Mucosa of gallbladder (tissue), 1 donor: ENCODE data around the gene PUDP. TPM values are rescaled to one million over a fixed set of nuclear protein-coding genes. Genes with fewer than 3 reads are reported as not detected.
"Not testable (repeated sequence)": the region's sequence is repeated elsewhere in the genome, so short reads cannot be mapped to it uniquely, and the experiment has no call there.

ENCODE experiments used
- DNase-seq: peaks from one replicate; pipeline ENCODE4 v3.0.0-alpha.2; 2020; ENCODE audit warnings: low spot score
- total RNA-seq: library from RNA; stranded (reverse); gene quantifications from one replicate; pipeline ENCODE4 v1.2.1, GENCODE V29; 2021
- donor health status: DM: no; HTN: no; CAD: no.

The PUDP gene
- total RNA-seq, 1 donor from 2014 or later: 42.2 TPM

- DNase-seq: no peak
Observed at GRCh38 chrX:7109838-7110793, 37.8 kb downstream of the PUDP start.

- no peak for DNase-seq
Observed at GRCh38 chrX:7109049-7109531, 38.9 kb downstream of the PUDP start.

GRCh38 chrX:7108030-7108429 lies 39.9 kb downstream of the PUDP start:
- no peak for DNase-seq

GRCh38 chrX:7106649-7107048 lies 41.3 kb downstream of the PUDP start:
- DNase-seq: no peak

GRCh38 chrX:7102119-7102518 lies 45.8 kb downstream of the PUDP start:
- DNase-seq: no peak

- no peak for DNase-seq
Observed at GRCh38 chrX:7100022-7100421, 47.9 kb downstream of the PUDP start.

- not testable (repeated sequence) for DNase-seq
Observed at GRCh38 chrX:7095657-7096056, 52.3 kb downstream of the PUDP start.

- no peak for DNase-seq
Observed at GRCh38 chrX:7093305-7093704, 54.6 kb downstream of the PUDP start.

- DNase-seq: no peak
Observed at GRCh38 chrX:7092543-7092942, 55.4 kb downstream of the PUDP start.

GRCh38 chrX:7091923-7092322 lies 56.0 kb downstream of the PUDP start:
- no peak for DNase-seq

GRCh38 chrX:7090641-7091040 lies 57.3 kb downstream of the PUDP start:
- no peak for DNase-seq

GRCh38 chrX:7088968-7089615 lies 58.9 kb downstream of the PUDP start:
- no peak for DNase-seq

GRCh38 chrX:7086384-7086783 lies 61.6 kb downstream of the PUDP start:
- DNase-seq: no peak

GRCh38 chrX:7085879-7086278 lies 62.1 kb downstream of the PUDP start:
- no peak for DNase-seq

GRCh38 chrX:7084841-7085240 lies 63.1 kb downstream of the PUDP start:
- no peak for DNase-seq

GRCh38 chrX:7083468-7084396 lies 64.2 kb downstream of the PUDP start:
- no peak for DNase-seq

- DNase-seq: no peak
Observed at GRCh38 chrX:7083021-7083420, 64.9 kb downstream of the PUDP start.

GRCh38 chrX:7082556-7082955 lies 65.4 kb downstream of the PUDP start:
- DNase-seq: no peak

- DNase-seq: no peak
Observed at GRCh38 chrX:7077241-7078230, 70.4 kb downstream of the PUDP start.

- no peak for DNase-seq
Observed at GRCh38 chrX:7076245-7076661, 71.7 kb downstream of the PUDP start.

GRCh38 chrX:7074908-7075204 lies 73.1 kb downstream of the PUDP start:
- no peak for DNase-seq
